Mesothelial cell of epicardium (in vitro differentiated cells): Measurements from ENCODE around the gene CRB3. TPM values are rescaled to one million over a fixed set of nuclear protein-coding genes. Genes with fewer than 3 reads are reported as not detected.

ENCODE experiments used
- DNase-seq, 2 experiments: peaks; one replicate each; pipeline ENCODE4 v3.0.0; 2021; ENCODE audit warnings: low spot score in 2 of 2; ENCODE audit not compliant: unreplicated experiment in 2 of 2
- H3K27ac Mint-ChIP-seq: 2 replicates; pipeline ENCODE4 v1.8.0; 2021; ENCODE audit warnings: mixed read lengths
- H3K27me3 Mint-ChIP-seq: 2 replicates; pipeline ENCODE4 v1.8.0; 2021; ENCODE audit warnings: low read depth, mixed read lengths
- H3K36me3 Mint-ChIP-seq: 2 replicates; pipeline ENCODE4 v1.8.0; 2021; ENCODE audit warnings: mixed read lengths
- H3K4me1 Mint-ChIP-seq: 2 replicates; pipeline ENCODE4 v1.8.0; 2021; ENCODE audit warnings: mixed read lengths
- H3K4me3 Mint-ChIP-seq: 2 replicates; pipeline ENCODE4 v1.8.0; 2021; ENCODE audit warnings: mild to moderate bottlenecking, moderate library complexity, mixed read lengths
- H3K9me3 Mint-ChIP-seq: 2 replicates; pipeline ENCODE4 v1.8.0; 2021; ENCODE audit warnings: mixed read lengths
- CTCF ChIP-seq: fragments of 200-600 bp; sonication (generic); IDR thresholded peaks from one replicate; pipeline ENCODE4 v1.5.0; 2021; ENCODE audit warnings: antibody characterized with exemption; ENCODE audit not compliant: unreplicated experiment
- total RNA-seq: library from RNA; stranded (reverse); gene quantifications from 3 replicates; pipeline ENCODE4 v1.2.1, GENCODE V29; 2021

Gene CRB3
- 18.9 to 21.9 TPM (median 20.6 TPM) in 3 replicates for total RNA-seq

- Mint-ChIP-seq H3K27ac (peak within 1 kb of the TSS; percentile 91), H3K36me3 (peaks cover 10% of the 10 kb centered on the region), H3K9me3 (no peaks in the 10 kb centered on the region), H3K27me3 (peaks cover 37% of the 10 kb centered on the region), H3K4me3 (peak within 1 kb of the TSS; percentile 80), H3K4me1 (peaks cover 15% of the 10 kb centered on the region)
- TF ChIP-seq CTCF: no peak
- DNase-seq: peak; percentile 70 to 78
Observed at GRCh38 chr19:6464070-6464873, at the start of gene CRB3. Gene CRB3 (plus strand): TSS chr19:6464271. CDS start chr19:6464702, 431 bp downstream.

GRCh38 chr19:6414793-6415590 is 49.1 kb upstream of the CRB3 start:
- no peak overlapping the region for H3K27ac Mint-ChIP-seq
- H3K36me3 Mint-ChIP-seq: peaks cover 19% of the 10 kb centered on the region
- no peak for DNase-seq

GRCh38 chr19:6415591-6416190 is 48.4 kb upstream of the CRB3 start:
- Mint-ChIP-seq H3K9me3 (no peaks in the 10 kb centered on the region), H3K27ac (no peak overlapping the region), H3K36me3 (peaks cover 21% of the 10 kb centered on the region), H3K27me3 (no peaks in the 10 kb centered on the region), H3K4me1 (peaks cover 9% of the 10 kb centered on the region), H3K4me3 (no peak overlapping the region)
- no peak for DNase-seq
- TF ChIP-seq CTCF: no peak

More at GRCh38 chr19:6414793-6415590, 49.1 kb upstream of the CRB3 start:
- Mint-ChIP-seq H3K4me3 (no peak overlapping the region), H3K4me1 (peaks cover 8% of the 10 kb centered on the region), H3K27me3 (no peaks in the 10 kb centered on the region), H3K9me3 (no peaks in the 10 kb centered on the region)
- no peak for TF ChIP-seq CTCF

GRCh38 chr19:6416658-6417405 is 47.2 kb upstream of the CRB3 start:
- TF ChIP-seq CTCF: no peak
- H3K27ac Mint-ChIP-seq: no peak overlapping the region
- H3K4me3 Mint-ChIP-seq: no peak overlapping the region
- peaks cover 22% of the 10 kb centered on the region for H3K36me3 Mint-ChIP-seq
- H3K27me3 Mint-ChIP-seq: no peaks in the 10 kb centered on the region
- H3K9me3 Mint-ChIP-seq: no peaks in the 10 kb centered on the region
- no peak for DNase-seq
- peaks cover 11% of the 10 kb centered on the region for H3K4me1 Mint-ChIP-seq
